ENCODE results near the gene TOMM40L. TPM values are rescaled to one million over a fixed set of nuclear protein-coding genes. Genes with fewer than 3 reads are reported as not detected.
"Not testable (repeated sequence)": the region's sequence is repeated elsewhere in the genome, so short reads cannot be mapped to it uniquely, and the experiment has no call there.

TOMM40L gene
- polyA plus RNA-seq, 1 donor, result 16.2 TPM

DNA sequence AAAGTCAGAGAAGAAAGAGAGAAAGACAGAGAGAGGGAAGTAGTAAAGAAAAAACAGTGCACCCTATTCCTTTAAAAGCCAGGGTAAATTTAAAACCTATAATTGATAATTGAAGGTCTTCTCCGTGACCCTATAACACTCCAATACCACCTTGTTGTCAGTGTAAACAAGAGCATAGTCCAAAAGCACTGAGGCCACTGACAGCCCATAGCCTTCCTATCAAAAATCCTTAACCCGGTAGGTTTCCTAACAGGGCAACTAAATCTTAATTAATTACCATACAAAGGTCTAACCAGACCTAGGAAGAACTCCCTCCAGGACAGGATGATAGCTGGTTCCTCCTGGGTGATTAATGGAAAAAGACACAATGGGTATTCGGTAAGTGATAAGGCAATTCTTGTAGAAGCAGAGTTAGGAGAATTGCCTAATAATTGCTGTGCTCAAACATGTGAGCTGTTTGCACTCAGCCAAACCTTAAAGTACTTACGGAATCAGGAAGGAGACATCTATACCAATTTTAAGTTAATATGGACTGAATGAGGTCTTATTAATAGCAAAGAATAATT, 30.2 kb downstream of the TOMM40L start:
- H3K9me3 ChIP-seq (ENCODE audit: control insufficient read depth, low read depth, low read length), result peaks cover 14% of the 10 kb centered on the region
- H3K27ac ChIP-seq (ENCODE audit: low read length); DNase-seq; H3K36me3 ChIP-seq (ENCODE audit: control insufficient read depth, insufficient read depth, low read length); H3K4me3 ChIP-seq (ENCODE audit: low read length): not testable (repeated sequence)
- peaks cover 16% of the 10 kb centered on the region for H3K27me3 ChIP-seq (ENCODE audit: control insufficient read depth, insufficient read depth, low read length)
- WGBS (ENCODE audit: insufficient coverage, low lambda C conversion rate), result no CpG with 5 or more reads among the region's 4 CpGs
- H3K4me1 ChIP-seq (ENCODE audit: control insufficient read depth, insufficient read depth, low read length), result peaks cover 13% of the 10 kb centered on the region

DNA sequence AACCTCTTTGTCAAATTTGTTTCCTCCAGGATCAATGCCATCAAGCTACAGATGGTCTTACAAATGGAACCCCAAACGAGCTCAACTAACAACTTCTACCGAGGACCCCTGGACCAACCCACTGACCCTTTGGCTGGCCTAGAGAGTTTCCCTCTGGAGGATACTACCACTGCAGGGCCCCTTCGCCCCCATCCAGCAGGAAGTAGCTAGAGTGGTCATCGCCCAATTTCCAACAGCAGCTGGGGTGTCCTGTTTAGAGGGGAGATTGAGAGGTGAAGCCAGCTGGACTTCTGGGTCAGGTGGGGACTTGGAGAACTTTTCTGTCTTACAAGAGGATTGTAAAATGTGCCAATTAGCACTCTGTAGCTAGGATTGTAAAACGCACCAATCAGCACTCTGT, 31.2 kb downstream of the TOMM40L start:
- DNase-seq; H3K36me3 ChIP-seq (ENCODE audit: control insufficient read depth, insufficient read depth, low read length); H3K4me3 ChIP-seq (ENCODE audit: low read length); H3K27ac ChIP-seq (ENCODE audit: low read length): not testable (repeated sequence)
- WGBS (ENCODE audit: insufficient coverage, low lambda C conversion rate), result no CpG with 5 or more reads among the region's 5 CpGs
- Histone ChIP-seq H3K27me3 (ENCODE audit: control insufficient read depth, insufficient read depth, low read length) (peaks cover 16% of the 10 kb centered on the region), H3K4me1 (ENCODE audit: control insufficient read depth, insufficient read depth, low read length) (peaks cover 20% of the 10 kb centered on the region), H3K9me3 (ENCODE audit: control insufficient read depth, low read depth, low read length) (peaks cover 14% of the 10 kb centered on the region)

DNA sequence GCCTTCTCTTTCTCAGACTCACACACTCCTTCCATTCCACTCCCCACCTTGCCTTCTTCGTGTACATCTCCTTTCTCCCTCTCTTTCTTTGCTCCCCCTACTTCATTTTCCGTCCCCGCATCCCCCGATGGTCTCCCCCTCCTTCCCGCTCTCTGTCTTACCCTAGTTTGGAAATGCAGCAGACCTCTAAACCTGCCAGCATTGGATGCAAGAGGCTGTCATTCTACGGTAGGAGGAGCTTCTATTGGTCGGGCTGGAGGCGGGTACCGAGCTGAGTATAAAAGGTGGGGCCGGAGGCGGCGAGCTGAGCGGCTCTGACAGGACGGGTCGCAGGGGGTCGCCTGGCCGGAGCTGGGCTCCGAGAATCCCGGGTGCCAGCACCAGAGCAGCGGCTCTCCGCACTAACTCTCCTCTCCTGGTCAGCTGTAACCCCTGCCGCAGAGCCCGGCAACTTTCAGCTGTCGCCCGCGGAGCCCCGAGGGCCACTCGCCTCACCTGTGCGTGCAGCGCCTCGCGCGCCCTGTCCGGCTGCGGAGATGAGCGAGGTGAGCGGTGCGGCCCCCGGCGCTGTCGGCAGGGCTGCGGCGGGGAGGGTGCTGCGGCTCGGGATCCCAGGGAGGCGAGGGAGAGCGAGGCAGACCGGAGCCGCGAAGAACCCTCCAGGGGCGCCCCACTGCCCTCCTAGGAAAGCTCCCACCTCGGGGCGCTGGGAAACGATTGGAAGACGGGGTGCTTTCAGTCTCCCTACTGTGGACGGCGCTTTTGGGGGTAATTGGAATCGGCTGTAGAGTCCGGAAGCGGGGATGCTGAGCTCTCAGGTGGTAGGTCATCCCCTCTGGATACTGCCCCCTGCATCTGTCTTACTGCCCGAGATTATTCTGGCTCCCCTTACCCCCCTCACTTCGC, 32.8 kb downstream of the TOMM40L start, which contains the start of gene PCP4L1:
Gene PCP4L1, plus strand, starts transcription at position 307 of the 906 bp plus-strand sequence. Its CDS starts 230 bp downstream, at position 537.
- H3K9me3 ChIP-seq (ENCODE audit: control insufficient read depth, low read depth, low read length), result peaks cover 14% of the 10 kb centered on the region
- no peaks in the 10 kb centered on the region for H3K36me3 ChIP-seq (ENCODE audit: control insufficient read depth, insufficient read depth, low read length)
- peak; percentile 53 to 80 for DNase-seq
- peaks cover 16% of the 10 kb centered on the region for H3K27me3 ChIP-seq (ENCODE audit: control insufficient read depth, insufficient read depth, low read length)
- H3K4me1 ChIP-seq (ENCODE audit: control insufficient read depth, insufficient read depth, low read length), result peaks cover 20% of the 10 kb centered on the region
- no peak within 1 kb of the TSS for H3K27ac ChIP-seq (ENCODE audit: low read length)
- H3K4me3 ChIP-seq (ENCODE audit: low read length), result peak within 1 kb of the TSS; percentile 50
- WGBS (ENCODE audit: insufficient coverage, low lambda C conversion rate), result 13% methylated on average over 3 of the region's 62 CpGs

DNA sequence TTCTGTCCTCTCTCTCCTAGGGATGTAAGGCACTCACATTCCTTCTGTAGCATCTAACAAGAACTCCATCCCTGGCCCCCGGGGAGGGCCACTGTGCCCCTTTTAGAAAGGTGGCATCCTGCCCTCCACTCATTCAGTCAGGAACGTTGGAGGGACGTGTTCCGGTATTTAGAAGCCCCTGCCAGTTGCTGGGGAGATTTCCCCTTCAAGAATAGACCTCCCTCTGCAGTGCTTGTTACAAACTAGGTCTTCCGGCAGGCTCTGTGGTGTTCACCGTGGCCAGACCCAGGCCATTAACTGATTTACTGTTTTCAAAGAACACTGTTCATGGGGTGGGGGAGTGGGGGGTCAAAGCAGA, 33.5 kb downstream of the TOMM40L start:
- peak overlapping the region; percentile 50 for H3K4me3 ChIP-seq (ENCODE audit: low read length)
- H3K27ac ChIP-seq (ENCODE audit: low read length), result no peak overlapping the region
- H3K4me1 ChIP-seq (ENCODE audit: control insufficient read depth, insufficient read depth, low read length), result peaks cover 20% of the 10 kb centered on the region

DNA sequence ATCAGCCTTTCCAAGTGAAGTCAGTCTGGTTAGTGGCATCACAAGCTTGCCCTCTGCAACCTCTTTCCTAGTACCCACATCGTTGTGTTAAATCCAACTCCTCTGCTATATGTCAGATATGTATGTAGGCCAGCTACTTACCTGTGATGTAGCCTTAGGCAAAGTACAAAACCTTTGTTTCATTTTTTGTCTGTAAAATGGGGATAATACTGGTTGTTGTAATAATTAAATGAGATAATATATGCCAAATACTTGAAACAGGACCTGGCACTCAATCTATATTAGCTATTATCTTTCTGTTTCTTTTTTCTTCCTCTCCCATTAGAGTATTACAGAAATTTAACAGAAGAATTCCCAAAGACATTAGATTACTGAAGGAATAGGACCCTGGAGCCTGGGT, 33.9 kb downstream of the TOMM40L start:
- H3K27me3 ChIP-seq (ENCODE audit: control insufficient read depth, insufficient read depth, low read length), result peaks cover 16% of the 10 kb centered on the region
- WGBS (ENCODE audit: insufficient coverage, low lambda C conversion rate), result no CpG with 5 or more reads among the region's 1 CpG
- H3K27ac ChIP-seq (ENCODE audit: low read length), result no peak overlapping the region
- DNase-seq, result no peak
- H3K9me3 ChIP-seq (ENCODE audit: control insufficient read depth, low read depth, low read length), result peaks cover 14% of the 10 kb centered on the region
- no peak overlapping the region for H3K4me3 ChIP-seq (ENCODE audit: low read length)
- no peaks in the 10 kb centered on the region for H3K36me3 ChIP-seq (ENCODE audit: control insufficient read depth, insufficient read depth, low read length)
- H3K4me1 ChIP-seq (ENCODE audit: control insufficient read depth, insufficient read depth, low read length), result peaks cover 20% of the 10 kb centered on the region

More for the DNA sequence above, 33.5 kb downstream of the TOMM40L start:
- DNase-seq, result no peak
- H3K36me3 ChIP-seq (ENCODE audit: control insufficient read depth, insufficient read depth, low read length), result no peaks in the 10 kb centered on the region
- H3K27me3 ChIP-seq (ENCODE audit: control insufficient read depth, insufficient read depth, low read length), result peaks cover 16% of the 10 kb centered on the region
- peaks cover 14% of the 10 kb centered on the region for H3K9me3 ChIP-seq (ENCODE audit: control insufficient read depth, low read depth, low read length)
- no CpG with 5 or more reads among the region's 6 CpGs for WGBS (ENCODE audit: insufficient coverage, low lambda C conversion rate)

DNA sequence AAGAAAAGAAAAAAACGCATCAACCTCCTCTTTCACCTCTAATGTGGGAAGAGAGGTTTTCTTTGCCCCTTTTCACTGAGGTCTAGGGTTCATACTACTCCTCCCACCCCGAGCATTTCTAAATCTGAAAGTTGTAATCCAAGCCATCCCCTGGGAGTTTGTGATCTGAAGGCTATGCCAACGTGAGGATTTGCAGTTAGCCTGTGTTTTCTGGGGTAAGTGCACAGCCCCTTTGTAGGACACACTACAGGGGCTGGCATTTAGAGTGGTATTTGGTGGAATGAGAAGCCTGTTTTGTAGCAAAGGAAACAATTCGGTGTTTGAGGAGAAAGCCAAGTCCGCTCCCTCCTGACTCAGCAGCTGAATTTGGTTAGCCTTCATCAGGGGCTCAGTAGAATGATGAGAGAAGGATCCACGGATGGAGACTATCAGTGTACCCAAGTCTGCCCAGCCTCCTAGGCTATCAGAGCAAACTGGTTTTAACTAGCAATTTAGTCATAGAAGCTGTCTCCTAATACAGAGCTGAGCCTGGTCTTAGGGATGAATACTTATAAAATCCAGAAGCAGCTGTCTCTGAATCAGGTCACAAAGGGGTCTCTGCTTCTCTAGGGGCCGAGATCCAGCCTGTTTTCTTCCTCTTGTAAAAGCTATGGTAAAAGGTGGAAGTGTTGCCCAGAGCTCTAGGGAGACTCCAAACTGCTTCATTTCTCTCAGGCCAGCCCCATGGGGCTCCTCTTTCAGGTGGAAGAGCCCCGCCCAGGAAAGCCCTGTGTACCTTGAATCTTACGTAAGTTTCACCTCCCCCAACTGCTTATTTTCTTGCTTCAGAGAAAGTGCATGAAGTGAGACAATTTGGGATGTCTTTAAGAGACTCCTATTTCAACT, 34.8 kb downstream of the TOMM40L start:
- Histone ChIP-seq H3K36me3 (ENCODE audit: control insufficient read depth, insufficient read depth, low read length) (no peaks in the 10 kb centered on the region), H3K4me3 (ENCODE audit: low read length) (no peak overlapping the region), H3K27me3 (ENCODE audit: control insufficient read depth, insufficient read depth, low read length) (peaks cover 16% of the 10 kb centered on the region), H3K27ac (ENCODE audit: low read length) (peak overlapping the region; percentile 23), H3K9me3 (ENCODE audit: control insufficient read depth, low read depth, low read length) (peaks cover 14% of the 10 kb centered on the region), H3K4me1 (ENCODE audit: control insufficient read depth, insufficient read depth, low read length) (peaks cover 20% of the 10 kb centered on the region)
- WGBS (ENCODE audit: insufficient coverage, low lambda C conversion rate), result no CpG with 5 or more reads among the region's 9 CpGs
- peak; percentile 60 to 86 for DNase-seq

DNA sequence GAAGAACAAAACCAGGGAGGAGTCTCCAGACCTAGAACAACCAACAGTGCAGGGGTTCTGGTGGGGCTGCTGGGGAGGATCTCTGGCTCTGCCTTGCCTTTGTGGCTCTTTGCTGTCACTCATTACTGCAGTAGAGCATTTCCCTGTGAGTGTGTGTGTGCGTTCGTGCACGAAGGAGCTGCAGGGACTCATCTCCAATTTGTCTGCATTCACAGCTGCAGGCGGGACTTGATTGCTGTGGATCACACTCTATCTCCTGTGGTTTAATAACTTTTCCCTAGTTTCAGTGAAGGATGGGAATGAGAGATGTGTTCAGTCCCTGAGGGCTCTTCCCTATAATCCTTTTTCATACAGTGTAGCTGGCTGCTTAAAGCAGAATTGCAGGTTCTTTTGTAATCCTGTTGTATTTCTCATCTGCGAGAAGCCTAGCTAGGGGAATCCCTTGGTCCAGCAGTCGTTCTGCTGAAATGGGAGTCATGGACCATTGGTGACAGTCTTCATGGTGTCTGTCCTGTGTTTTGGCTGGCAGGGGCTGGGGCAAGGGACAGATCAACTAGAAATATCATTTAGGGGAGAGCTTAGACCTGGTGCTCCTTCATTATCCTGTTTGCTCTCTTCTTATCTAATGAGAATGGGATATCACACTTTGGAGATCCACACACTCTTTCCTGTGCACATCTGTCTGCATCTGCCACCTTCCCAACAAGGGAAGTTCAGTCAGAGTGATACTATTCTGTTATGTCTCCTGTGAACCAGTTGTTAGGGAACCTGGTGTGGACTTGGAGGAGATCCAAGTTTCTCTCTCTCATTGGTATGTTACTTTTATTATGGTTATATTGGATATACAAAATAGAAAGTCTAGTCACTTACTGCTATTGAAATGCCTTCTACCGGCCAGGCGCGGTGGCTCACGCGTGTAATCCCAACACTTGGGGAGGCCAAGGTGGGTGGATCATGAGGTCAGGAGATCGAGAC, 35.7 kb downstream of the TOMM40L start:
- peak; percentile 32 to 63 for DNase-seq
- peaks cover 16% of the 10 kb centered on the region for H3K27me3 ChIP-seq (ENCODE audit: control insufficient read depth, insufficient read depth, low read length)
- no CpG with 5 or more reads among the region's 12 CpGs for WGBS (ENCODE audit: insufficient coverage, low lambda C conversion rate)
- peak overlapping the region; percentile 23 for H3K27ac ChIP-seq (ENCODE audit: low read length)
- no peaks in the 10 kb centered on the region for H3K36me3 ChIP-seq (ENCODE audit: control insufficient read depth, insufficient read depth, low read length)
- peaks cover 14% of the 10 kb centered on the region for H3K9me3 ChIP-seq (ENCODE audit: control insufficient read depth, low read depth, low read length)
- peaks cover 20% of the 10 kb centered on the region for H3K4me1 ChIP-seq (ENCODE audit: control insufficient read depth, insufficient read depth, low read length)
- H3K4me3 ChIP-seq (ENCODE audit: low read length), result no peak overlapping the region

DNA sequence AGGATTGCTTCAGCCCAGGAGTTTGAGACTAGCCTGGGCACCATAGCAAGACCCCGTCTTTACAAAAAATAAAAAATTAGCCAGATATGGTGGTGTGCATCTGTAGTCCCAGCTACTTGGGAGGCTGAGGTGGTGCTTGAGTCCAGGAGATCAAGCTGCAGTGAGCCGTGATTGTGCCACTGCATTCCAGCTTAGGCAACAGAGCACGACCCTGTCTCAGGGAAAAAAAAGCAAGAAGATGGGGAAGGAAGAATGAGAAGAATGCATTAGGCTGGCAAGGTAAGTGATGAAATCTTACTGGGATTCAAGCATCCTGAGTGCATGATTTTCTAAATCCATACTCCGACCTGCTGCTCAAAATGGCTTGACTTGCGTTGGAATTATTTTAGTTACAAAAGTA, 39.4 kb downstream of the TOMM40L start:
- Histone ChIP-seq H3K36me3 (ENCODE audit: control insufficient read depth, insufficient read depth, low read length) (no peaks in the 10 kb centered on the region), H3K27me3 (ENCODE audit: control insufficient read depth, insufficient read depth, low read length) (no peaks in the 10 kb centered on the region), H3K4me3 (ENCODE audit: low read length) (no peak overlapping the region), H3K4me1 (ENCODE audit: control insufficient read depth, insufficient read depth, low read length) (peaks cover 13% of the 10 kb centered on the region), H3K27ac (ENCODE audit: low read length) (no peak overlapping the region), H3K9me3 (ENCODE audit: control insufficient read depth, low read depth, low read length) (no peaks in the 10 kb centered on the region)
- WGBS (ENCODE audit: insufficient coverage, low lambda C conversion rate), result no CpG with 5 or more reads among the region's 5 CpGs
- no peak for DNase-seq

DNA sequence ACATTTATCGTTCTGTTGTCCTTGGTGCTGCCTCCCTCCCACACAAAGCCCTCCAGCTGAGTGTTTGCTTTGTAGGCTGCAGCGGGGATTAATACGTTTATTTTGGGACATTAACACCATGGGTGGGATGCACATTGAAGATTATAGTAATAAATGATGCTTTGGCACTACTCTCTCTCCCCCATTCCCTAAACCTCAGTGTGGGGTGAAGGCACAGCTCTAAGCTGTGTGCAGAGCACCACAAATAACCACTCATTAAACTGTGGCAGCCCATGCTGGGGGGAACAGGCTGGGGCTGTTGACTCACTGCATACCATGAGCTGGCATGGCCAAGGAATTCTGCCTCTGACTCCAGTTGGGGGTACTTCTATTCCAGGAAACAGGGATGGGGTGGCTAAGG, 40.3 kb downstream of the TOMM40L start:
- WGBS (ENCODE audit: insufficient coverage, low lambda C conversion rate), result no CpG with 5 or more reads among the region's 3 CpGs
- DNase-seq, result no peak

More for the DNA sequence above, 40.3 kb downstream of the TOMM40L start:
- no peaks in the 10 kb centered on the region for H3K9me3 ChIP-seq (ENCODE audit: control insufficient read depth, low read depth, low read length)
- H3K4me3 ChIP-seq (ENCODE audit: low read length), result no peak overlapping the region
- peaks cover 4% of the 10 kb centered on the region for H3K4me1 ChIP-seq (ENCODE audit: control insufficient read depth, insufficient read depth, low read length)
- peak overlapping the region; percentile 22 for H3K27ac ChIP-seq (ENCODE audit: low read length)
- H3K27me3 ChIP-seq (ENCODE audit: control insufficient read depth, insufficient read depth, low read length), result no peaks in the 10 kb centered on the region
- H3K36me3 ChIP-seq (ENCODE audit: control insufficient read depth, insufficient read depth, low read length), result no peaks in the 10 kb centered on the region

Measured in large intestine (tissue), 3 donors.